ENCODE data around the gene NEUROD2.

- no peak for TF ChIP-seq CTCF (IDR thresholded peaks at IDR 0.05)
- TF ChIP-seq POLR2A (IDR thresholded peaks at IDR 0.05): no peak
Measured at GRCh38 chr17:39641883-39642282, 34.2 kb upstream of the NEUROD2 start.
